GM03348 (cell line): ENCODE data around the gene DOC2B.
"Not testable (repeated sequence)": the region's sequence is repeated elsewhere in the genome, so short reads cannot be mapped to it uniquely, and the experiment has no call there.

Experiments
- DNase-seq: peaks from one replicate; pipeline ENCODE4 v3.0.0; 2012; ENCODE audit warnings: low spot score

DOC2B gene

GRCh38 chr17:189444-189843 is 8.0 kb upstream of the DOC2B start:
- no peak for DNase-seq

GRCh38 chr17:187130-187529 is 5.7 kb upstream of the DOC2B start:
- no peak for DNase-seq

GRCh38 chr17:185445-186138 is 4.1 kb upstream of the DOC2B start:
- no peak for DNase-seq

- DNase-seq, result no peak
These were observed 1.6 kb upstream of the DOC2B start for GRCh38 chr17:183021-183420.

GRCh38 chr17:182050-182751 is 751 bp upstream of the DOC2B start:
- DNase-seq, result no peak

- no peak for DNase-seq
These were observed 837 bp downstream of the DOC2B start for GRCh38 chr17:180381-181244.

- no peak for DNase-seq
These were observed 1.6 kb downstream of the DOC2B start for GRCh38 chr17:179781-180380.

GRCh38 chr17:179066-179432 is 2.4 kb downstream of the DOC2B start:
- DNase-seq, result no peak

- no peak for DNase-seq
These were observed 3.0 kb downstream of the DOC2B start for GRCh38 chr17:178292-179065.

GRCh38 chr17:177762-178161 is 3.7 kb downstream of the DOC2B start:
- DNase-seq, result no peak

- no peak for DNase-seq
These were observed 4.3 kb downstream of the DOC2B start for GRCh38 chr17:177155-177554.

- DNase-seq, result no peak
These were observed 8.1 kb downstream of the DOC2B start for GRCh38 chr17:173166-173911.

GRCh38 chr17:172401-172800 is 9.0 kb downstream of the DOC2B start:
- no peak for DNase-seq

GRCh38 chr17:171871-172270 is 9.6 kb downstream of the DOC2B start:
- no peak for DNase-seq

- DNase-seq, result no peak
These were observed 11.2 kb downstream of the DOC2B start for GRCh38 chr17:170130-170670.

GRCh38 chr17:168614-169013 is 12.8 kb downstream of the DOC2B start:
- DNase-seq, result not testable (repeated sequence)

- no peak for DNase-seq
These were observed 15.5 kb downstream of the DOC2B start for GRCh38 chr17:165939-166338.

GRCh38 chr17:164303-165235 is 16.9 kb downstream of the DOC2B start:
- peak; percentile 83 for DNase-seq

- no peak for DNase-seq
These were observed 17.8 kb downstream of the DOC2B start for GRCh38 chr17:163514-164098.
